Right ventricle myocardium superior (tissue), 1 donor: ENCODE data around the gene NFIA. TPM values are rescaled to one million over a fixed set of nuclear protein-coding genes. Genes with fewer than 3 reads are reported as not detected.
"Not testable (repeated sequence)": the region's sequence is repeated elsewhere in the genome, so short reads cannot be mapped to it uniquely, and the experiment has no call there.

ENCODE experiments used
- ATAC-seq: fragments of 200-7000 bp; cut with Tn5 transposase; one replicate; pipeline ENCODE4 v1.9.1; 2020; ENCODE audit warnings: mild to moderate bottlenecking; ENCODE audit not compliant: poor library complexity
- DNase-seq: peaks from one replicate; pipeline ENCODE4 v3.0.0-alpha.2; 2020
- intact Hi-C: fragments of 100-400 bp; cut with DNase I; formaldehyde crosslinking; loops from one replicate; pipeline ENCODE4 v1.11.2; 2022
- total RNA-seq: library from RNA; stranded (reverse); fragmentation: NEBNext Ultra II Directional; extraction: Animal tissue kit (Norgen Biotek cat#: 25700); gene quantifications from one replicate; pipeline ENCODE4 v1.2.1, GENCODE V29; 2021
- donor health status: DM: no; HTN: yes; CAD: no; lungs with severe emphysema.

Gene NFIA
- total RNA-seq, 1 donor from 2014 or later, result 89.5 TPM

DNA sequence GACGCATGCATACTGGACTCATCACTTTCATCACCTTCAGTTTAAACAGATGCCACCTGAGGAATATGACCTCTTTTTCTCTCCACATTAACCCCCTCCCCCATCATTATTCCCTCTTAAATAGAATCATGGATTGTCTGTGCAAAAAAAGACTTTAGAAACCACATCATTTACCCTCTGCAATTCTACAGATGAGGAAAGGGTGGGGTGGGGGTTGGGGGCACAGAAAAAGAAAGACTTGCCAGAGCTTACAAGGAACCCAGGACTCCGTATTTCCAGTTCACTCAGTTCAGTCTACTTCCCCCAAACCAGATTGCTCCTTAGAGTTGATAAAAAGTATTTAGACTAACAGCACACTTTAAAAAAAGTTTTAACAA is 26.2 kb upstream of the NFIA start:
- ATAC-seq (no peak), DNase-seq (no peak)
- intact Hi-C loops, result loop anchor here (5.0 kb wide), 1 partner anchor 281 kb away; no protein-coding TSS in a partner anchor

DNA sequence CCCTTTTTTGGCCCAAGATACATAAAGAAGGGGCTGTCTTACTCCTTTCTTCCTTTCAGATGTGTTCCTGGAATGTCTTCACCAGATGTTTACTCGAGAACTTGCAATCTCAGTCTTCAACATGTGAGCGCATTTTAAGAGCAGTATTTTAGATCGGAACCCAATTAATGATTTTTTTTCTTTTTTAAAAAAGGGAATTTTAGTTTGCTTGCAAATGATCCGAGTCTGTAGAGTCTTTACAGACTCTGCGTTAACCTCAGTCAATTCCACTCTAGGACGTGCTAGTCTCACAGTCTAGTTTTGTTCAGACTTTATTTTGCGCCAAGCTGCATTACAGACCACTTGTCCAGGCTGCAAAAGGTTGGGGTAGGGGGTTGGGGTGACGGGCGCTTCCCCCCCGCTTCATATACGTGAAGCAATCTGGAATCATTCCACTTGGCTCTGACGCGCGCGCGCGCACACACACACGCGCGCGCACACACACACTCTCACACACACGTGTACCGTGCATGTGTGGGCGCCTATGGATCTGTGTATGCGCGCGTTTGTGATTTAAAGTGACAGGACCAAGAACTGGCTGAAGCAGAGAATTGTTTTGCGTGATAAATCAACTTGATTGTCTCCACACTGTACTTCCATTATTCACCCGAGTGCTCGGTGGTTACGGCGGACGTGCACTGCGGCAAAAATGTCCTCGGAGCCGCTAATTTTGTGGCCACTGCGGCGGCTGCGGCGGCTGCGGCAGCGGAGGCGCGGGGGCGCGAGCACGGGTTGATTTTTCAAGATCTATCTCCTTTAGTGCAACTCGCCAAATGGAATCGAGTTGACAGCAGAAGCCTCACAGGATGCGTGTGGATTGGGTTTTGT is 25.6 kb upstream of the NFIA start:
- ATAC-seq, result peak; percentile 61
- intact Hi-C loops, result loop anchor here (5.0 kb wide), 1 partner anchor 280 kb away; no protein-coding TSS in a partner anchor
- DNase-seq, result peak; percentile 85

GRCh38 chr1:61058483-61059245 is 23.7 kb upstream of the NFIA start:
- intact Hi-C loops, result loop anchor here (5.0 kb wide), 1 partner anchor 279 kb away; no protein-coding TSS in a partner anchor
- DNase-seq (no peak), ATAC-seq (no peak)

GRCh38 chr1:61061601-61062000 is 20.8 kb upstream of the NFIA start:
- DNase-seq, ATAC-seq, intact Hi-C loops: not testable (repeated sequence)

DNA sequence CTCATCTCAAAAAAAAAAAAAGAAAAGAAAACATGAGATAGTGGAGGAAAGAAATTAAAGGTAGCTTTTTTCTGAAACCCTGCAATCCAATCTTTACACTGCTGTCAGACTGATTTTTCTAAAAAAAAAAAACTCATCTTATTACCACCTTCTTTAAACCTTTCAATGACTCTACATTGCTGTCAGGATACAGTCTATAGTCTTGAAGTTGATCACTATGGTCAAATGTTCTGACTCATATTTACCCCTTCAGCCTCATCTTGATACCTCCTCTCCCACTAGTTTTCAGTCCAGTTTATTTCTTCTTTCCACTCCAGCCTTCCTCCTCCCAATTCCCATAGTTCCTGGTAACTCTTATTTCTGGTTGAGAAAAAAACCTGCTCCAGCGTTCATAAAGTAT is 17.7 kb upstream of the NFIA start:
- no peak for ATAC-seq
- intact Hi-C loops, result no loop called here
- DNase-seq, result no peak

GRCh38 chr1:61067446-61068019 is 14.8 kb upstream of the NFIA start:
- no peak for DNase-seq
- ATAC-seq, result no peak
- intact Hi-C loops, result no loop called here

DNA sequence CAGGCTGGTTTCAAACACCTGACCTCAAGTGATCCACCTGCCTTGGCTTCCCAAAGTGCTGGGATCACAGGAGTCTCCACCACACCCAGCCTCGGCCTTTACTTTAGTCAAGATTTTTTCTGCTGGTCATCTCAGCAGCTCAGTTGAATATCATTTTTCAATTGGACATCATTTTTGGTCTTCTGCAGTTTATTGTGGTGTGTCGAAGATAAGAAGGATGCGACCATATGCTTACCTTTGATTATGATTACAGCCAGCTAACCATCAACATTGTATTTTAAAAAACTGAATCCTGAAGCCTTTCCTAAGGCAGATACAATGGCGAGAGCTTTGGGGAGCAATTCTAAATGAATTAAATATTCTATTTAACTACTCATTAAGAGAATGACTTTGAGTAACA is 12.3 kb upstream of the NFIA start:
- ATAC-seq (no peak), DNase-seq (no peak)
- intact Hi-C loops, result no loop called here

DNA sequence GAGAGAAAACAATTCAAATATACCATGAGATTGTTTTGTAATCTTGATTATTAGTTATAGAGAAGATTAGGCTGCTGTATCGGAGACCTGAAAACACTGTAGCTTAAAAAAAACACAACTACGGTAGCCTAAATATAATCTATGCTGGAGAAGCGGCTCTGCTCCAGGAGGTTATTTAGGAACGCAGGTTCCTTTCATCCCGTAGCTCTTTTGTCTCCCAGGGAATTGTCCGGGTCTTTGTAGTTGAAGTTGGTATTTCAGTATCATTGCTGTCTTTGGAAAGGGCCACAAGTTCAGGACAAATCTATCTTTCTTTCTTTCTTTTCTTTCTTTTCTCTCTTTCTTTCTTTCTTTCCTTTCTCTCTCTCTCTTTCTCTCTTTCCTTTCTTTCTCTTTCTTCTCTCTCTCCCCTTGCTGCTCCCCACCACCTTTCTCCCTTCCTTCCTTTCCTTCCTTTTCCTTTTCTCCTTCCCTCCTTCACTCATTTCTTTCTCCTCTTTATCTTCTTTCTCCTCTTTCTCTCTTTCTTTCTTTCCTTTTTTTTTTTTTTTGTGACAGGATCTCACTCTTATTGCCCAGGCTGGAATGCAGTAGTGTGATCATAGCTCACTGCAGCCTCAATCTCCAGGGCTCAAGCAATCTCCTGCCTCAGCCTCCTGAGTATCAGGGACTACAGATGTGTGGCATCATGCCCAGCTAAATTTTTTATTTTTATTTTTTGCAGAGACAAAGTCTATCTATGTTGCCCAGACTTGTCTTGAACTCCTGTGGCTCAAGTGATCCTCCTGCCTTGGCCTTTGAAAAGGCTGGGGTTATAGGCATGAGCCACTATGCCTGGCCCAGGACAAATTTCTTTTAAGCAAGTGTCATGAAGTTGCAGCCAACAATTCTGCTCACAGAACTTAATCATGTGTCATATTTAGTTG is 10.9 kb upstream of the NFIA start:
- intact Hi-C loops, result no loop called here
- no peak for ATAC-seq
- no peak for DNase-seq

- ATAC-seq (no peak), DNase-seq (no peak)
- intact Hi-C loops, result no loop called here
Observed at GRCh38 chr1:61073871-61074270, 8.5 kb upstream of the NFIA start.

- DNase-seq, ATAC-seq, intact Hi-C loops: not testable (repeated sequence)
Observed at GRCh38 chr1:61075833-61076232, 6.5 kb upstream of the NFIA start.

DNA sequence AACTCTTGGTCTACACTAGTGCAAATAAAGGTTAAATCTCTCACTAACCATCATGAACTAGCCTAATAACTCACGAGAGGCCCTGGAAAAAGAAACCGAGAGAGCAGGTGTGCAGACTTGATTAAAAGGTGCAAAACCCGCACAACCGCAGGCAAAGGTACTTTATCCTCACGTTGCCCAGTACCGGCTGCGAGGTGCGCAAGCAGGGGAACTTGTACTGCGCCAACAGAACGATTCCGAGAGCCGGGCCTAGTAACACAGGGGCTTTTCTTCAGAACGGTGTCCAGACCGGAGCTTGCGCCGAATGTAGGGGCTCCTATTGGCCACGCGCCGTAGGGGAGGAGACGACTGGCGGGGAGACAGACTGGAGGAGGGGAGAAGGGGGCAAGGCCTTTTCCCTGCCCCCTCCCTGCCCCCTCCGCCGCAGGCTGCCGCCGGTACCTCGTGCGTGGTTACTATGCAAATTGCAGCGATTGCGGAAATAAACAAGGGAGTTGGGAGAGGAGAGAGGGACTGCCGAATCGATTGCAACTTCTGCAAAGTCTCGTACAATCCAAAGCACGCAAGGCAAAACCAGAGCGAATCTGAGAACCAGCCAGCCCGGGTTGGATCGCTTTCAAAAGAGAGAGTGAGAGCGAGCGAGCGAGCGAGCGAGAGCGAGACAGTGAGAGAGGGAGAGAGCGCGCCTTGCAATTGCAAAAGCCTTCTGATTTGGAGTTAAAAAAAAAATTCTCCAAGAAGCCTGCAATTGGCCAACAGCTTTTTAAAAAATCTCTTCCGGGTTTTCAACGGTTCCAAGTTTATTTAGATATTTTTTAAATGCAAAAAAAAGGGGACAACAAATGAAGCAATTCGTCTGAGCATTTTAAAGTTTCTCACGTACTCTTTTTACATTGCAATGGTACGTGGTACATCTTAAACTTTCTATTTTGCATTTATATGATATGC is 5.4 kb upstream of the NFIA start:
- ATAC-seq (peak; percentile 67), DNase-seq (peak; percentile 91)
- intact Hi-C loops, result no loop called here

DNA sequence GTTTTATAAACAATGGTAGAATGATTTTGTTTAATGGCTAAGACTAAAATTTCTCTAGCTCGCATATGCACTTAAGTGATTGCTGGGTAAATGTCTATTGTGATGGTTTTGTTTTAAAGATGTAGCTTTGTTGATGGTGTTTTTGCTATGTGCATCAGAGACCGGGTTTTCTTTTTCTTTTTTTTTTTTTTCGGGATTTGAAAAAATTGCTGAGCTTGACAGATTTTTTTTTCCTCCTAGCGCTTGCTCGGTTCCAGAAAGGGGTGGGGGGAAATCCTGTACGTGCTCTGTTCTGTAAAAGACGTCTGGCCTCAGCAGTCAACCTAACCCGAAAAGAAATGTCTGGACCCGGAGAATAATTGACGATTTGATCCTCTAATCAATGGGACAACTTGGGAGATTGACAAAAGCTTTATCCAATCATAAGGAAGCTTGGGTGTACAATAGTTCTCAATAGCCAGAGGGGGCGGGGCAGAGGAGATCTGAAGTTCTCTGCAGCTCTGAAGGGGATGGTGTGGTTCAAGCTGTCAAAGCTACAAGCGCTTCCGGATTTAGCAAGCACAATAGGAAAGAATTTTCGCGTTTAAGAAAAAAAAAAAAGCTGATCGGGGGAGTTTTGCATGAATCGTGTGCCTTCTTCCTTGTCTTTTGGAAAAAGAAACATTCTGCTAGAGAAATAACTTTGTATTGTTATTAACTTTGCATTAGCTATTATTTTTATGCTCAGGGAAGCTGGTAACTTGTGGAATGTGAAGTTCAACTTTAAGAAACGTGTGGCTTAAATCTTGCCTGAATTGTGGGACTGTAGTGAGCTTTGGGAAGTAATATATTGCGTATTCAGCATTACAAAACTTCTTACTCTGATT is 4.5 kb upstream of the NFIA start:
- ATAC-seq (peak; percentile 83), DNase-seq (peak; percentile 94)
- intact Hi-C loops, result no loop called here

DNA sequence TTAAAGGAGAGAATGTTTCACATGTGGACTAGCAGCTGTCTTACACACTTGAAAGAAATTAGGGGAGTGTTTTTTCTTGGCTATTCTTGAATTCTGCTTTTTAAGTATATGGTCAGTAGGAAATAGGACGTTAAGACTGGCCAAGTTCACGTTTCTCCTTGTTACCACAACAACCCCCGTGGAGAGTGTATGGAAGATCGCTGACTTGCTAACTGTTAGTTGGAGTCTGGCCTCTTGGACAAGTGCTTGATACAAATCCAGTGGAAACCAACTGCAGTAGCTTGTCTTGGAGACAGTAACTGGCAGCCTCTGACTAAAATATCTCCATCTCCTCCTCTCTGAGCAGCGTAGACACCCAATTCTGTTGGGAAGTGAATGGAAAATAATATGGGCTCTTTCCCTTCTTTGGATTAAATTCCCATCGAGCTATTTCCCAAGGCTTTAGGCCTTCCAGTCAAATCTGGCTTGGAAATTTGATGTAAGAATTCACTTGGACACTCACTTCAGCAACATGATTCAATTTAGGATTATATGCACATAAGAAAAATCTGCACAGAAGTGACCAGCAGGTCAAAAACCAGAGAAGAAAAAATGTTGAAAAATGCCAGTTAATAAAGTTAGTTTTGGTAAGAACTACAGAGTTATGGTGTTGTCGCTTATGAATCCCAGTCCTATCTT is 3.6 kb upstream of the NFIA start:
- DNase-seq (no peak), ATAC-seq (no peak)
- intact Hi-C loops, result no loop called here

DNA sequence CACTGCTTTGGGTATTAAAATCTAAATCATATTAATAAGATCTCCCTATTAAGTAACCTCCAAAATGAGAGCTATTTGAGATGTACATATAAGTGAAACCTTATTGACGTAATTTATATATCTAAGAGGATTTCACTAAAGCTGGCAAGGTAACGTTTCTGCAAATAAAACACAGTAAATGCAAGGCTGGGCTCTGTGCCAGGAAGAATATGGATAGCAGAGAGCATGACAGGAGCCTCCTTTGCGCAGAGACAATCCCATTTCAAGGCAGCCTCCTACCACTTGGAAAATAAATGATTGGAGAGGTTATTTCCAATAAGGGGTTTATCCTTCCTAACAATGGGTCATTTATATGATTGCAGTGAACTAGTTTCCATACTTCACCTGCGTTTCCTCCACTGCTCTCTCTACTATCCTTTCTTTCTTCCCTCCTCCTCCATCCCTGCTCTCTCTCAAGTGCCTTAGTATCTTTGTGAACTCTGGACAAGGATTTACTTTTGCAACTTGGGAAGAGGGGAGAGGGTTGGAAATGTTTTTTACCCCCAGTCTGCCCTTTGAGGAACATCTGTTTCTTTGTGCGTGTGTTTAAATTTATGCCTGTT is 3.0 kb upstream of the NFIA start:
- DNase-seq (no peak), ATAC-seq (no peak)
- intact Hi-C loops, result no loop called here

- ATAC-seq, result peak; percentile 61
- intact Hi-C loops, result loop anchor here (5.0 kb wide), 3 partner anchors 42 to 257 kb away; no protein-coding TSS in a partner anchor
- DNase-seq, result peak; percentile 89
Observed at GRCh38 chr1:61079898-61080336, 2.4 kb upstream of the NFIA start.
